Epithelial cell of proximal tubule (primary cell): ENCODE data around the gene FUT8. TPM values are rescaled to one million over a fixed set of nuclear protein-coding genes. Genes with fewer than 3 reads are reported as not detected.

Experiments
- DNase-seq: peaks from one replicate; pipeline ENCODE4 v3.0.0-alpha.2; 2011; ENCODE audit warnings: low read depth
- H3K4me3 ChIP-seq: 2 replicates; pipeline ENCODE4 v1.5.1; 2011; ENCODE audit warnings: low read depth, mild to moderate bottlenecking, low read length
- CTCF ChIP-seq: conservative IDR thresholded peaks from 2 replicates; pipeline ENCODE4 v1.5.1; 2012; ENCODE audit warnings: low read depth, mild to moderate bottlenecking, low read length
- total RNA-seq: library from RNA; depleted of rRNA; stranded (reverse); fragments of >200 nt; gene quantifications from 2 replicates; pipeline ENCODE4 v1.2.3, GENCODE V29; 2015

FUT8 gene
- total RNA-seq, 1 donor from 2014 or later, result 66.4 TPM

GRCh38 chr14:65432361-65432948 is 19.9 kb downstream of the FUT8 start:
- no peak overlapping the region for H3K4me3 ChIP-seq
- no peak for DNase-seq
- TF ChIP-seq CTCF, result no peak

- no peak for DNase-seq
- no peak overlapping the region for H3K4me3 ChIP-seq
- no peak for TF ChIP-seq CTCF
These were observed 20.6 kb downstream of the FUT8 start for GRCh38 chr14:65433157-65433556.

GRCh38 chr14:65433646-65434045 is 21.1 kb downstream of the FUT8 start:
- no peak for DNase-seq
- H3K4me3 ChIP-seq, result no peak overlapping the region
- TF ChIP-seq CTCF, result no peak

- TF ChIP-seq CTCF, result no peak
- DNase-seq, result no peak
- H3K4me3 ChIP-seq, result no peak overlapping the region
These were observed 21.8 kb downstream of the FUT8 start for GRCh38 chr14:65434216-65434850.

GRCh38 chr14:65438266-65438933 is 25.9 kb downstream of the FUT8 start:
- no peak overlapping the region for H3K4me3 ChIP-seq
- no peak for DNase-seq
- no peak for TF ChIP-seq CTCF

- no peak for TF ChIP-seq CTCF
- H3K4me3 ChIP-seq, result no peak overlapping the region
- DNase-seq, result no peak
These were observed 26.6 kb downstream of the FUT8 start for GRCh38 chr14:65439117-65439516.
